GM12878 (cell line): ENCODE results near the gene MMP7. TPM values are rescaled to one million over a fixed set of nuclear protein-coding genes. Genes with fewer than 3 reads are reported as not detected.

Source experiments
- ATAC-seq: fragments of 200-7000 bp; cut with Tn5 transposase; 3 replicates; pipeline ENCODE4 v1.9.1; 2020; ENCODE audit warnings: mild to moderate bottlenecking, moderate library complexity
- BruUV-seq: library from RNA; stranded (reverse); fragments of 400-500 nt; replicated peaks from 2 replicates; lab custom pipeline; 2021; lab: Mats Ljungman, UMichigan
- CTCF ChIA-PET: fragments of 300-600 bp; sonication (Branson Sonifier 250); formaldehyde crosslinking; extraction: SDS; loops from one replicate; lab custom pipeline; 2021; ENCODE audit warnings: inconsistent platforms; lab: Yijun Ruan, JAX
- POLR2A ChIA-PET: fragments of 350-600 bp; formaldehyde crosslinking; extraction: SDS; loops from one replicate; lab custom pipeline; 2021; ENCODE audit warnings: inconsistent platforms; lab: Charles Lee
- RAD21 ChIA-PET: fragments of 300-600 bp; sonication (Branson Sonifier 250); formaldehyde crosslinking; loops from one replicate; lab custom pipeline; 2023; ENCODE audit warnings: antibody characterized with exemption; ENCODE audit not compliant: unreplicated experiment; lab: Charles Lee
- SMC1A ChIA-PET: fragments of 300-600 bp; sonication (Branson Sonifier 250); formaldehyde crosslinking; loops from one replicate; lab custom pipeline; 2023; ENCODE audit not compliant: unreplicated experiment, uncharacterized antibody; lab: Charles Lee
- DNase-seq: peaks from one replicate; pipeline ENCODE4 v3.0.0-alpha.2; 2011; ENCODE audit warnings: low read depth, low spot score
- FAIRE-seq: peaks from 3 replicates; lab custom pipeline; 2011; peaks lifted over from hg19 to GRCh38; lab: Jason Lieb, UNC
- H2AFZ ChIP-seq: 2 replicates; pipeline ENCODE4 v1.6.0; 2011; ENCODE audit warnings: low read depth, low read length, control low read depth; ENCODE audit not compliant: control insufficient read depth
- H3K27ac ChIP-seq: 2 replicates; pipeline ENCODE4 v1.5.1; 2011; ENCODE audit warnings: control low read depth; ENCODE audit not compliant: control insufficient read depth, insufficient read depth
- H3K27me3 ChIP-seq, 2 experiments: replicated peaks in 1 of 2; 2 replicates each; pipeline versions ENCODE4 v1.6.0 to v1.6.1; 2011; ENCODE audit warnings: low read length in 1 of 2; ENCODE audit not compliant: control insufficient read depth in 2 of 2, insufficient read depth in 2 of 2
- H3K36me3 ChIP-seq, 2 experiments: 2 replicates each; pipeline ENCODE4 v1.5.1; 2011; ENCODE audit warnings: low read length in 1 of 2; ENCODE audit not compliant: control insufficient read depth in 2 of 2, insufficient read depth in 2 of 2
- H3K4me1 ChIP-seq: 2 replicates; pipeline ENCODE4 v1.6.1; 2011; ENCODE audit warnings: mild to moderate bottlenecking, low read length, moderate library complexity, mixed read lengths; ENCODE audit not compliant: control insufficient read depth, insufficient read depth
- H3K4me2 ChIP-seq: 2 replicates; pipeline ENCODE4 v1.6.0; 2011; ENCODE audit warnings: control low read depth; ENCODE audit not compliant: control insufficient read depth, insufficient read depth
- H3K4me3 ChIP-seq: fragments of 200-600 bp; sonication (generic); 2 replicates; pipeline ENCODE4 v1.5.1; 2016
- H3K79me2 ChIP-seq: 2 replicates; pipeline ENCODE4 v1.6.0; 2011; ENCODE audit warnings: low read length; ENCODE audit not compliant: control insufficient read depth, insufficient read depth
- H3K9ac ChIP-seq: 2 replicates; pipeline ENCODE4 v1.8.0; 2011; ENCODE audit warnings: low read length, control low read depth, mixed read lengths; ENCODE audit not compliant: control insufficient read depth, insufficient read depth
- H3K9me3 ChIP-seq: replicated peaks from 3 replicates; pipeline ENCODE4 v1.5.1; 2011; ENCODE audit warnings: mild to moderate bottlenecking, low read length; ENCODE audit not compliant: control insufficient read depth, insufficient read depth
- H4K20me1 ChIP-seq: 2 replicates; pipeline ENCODE4 v1.6.0; 2011; ENCODE audit not compliant: control insufficient read depth, insufficient read depth
- CTCF ChIP-seq, 3 experiments: IDR thresholded peaks in 2 of 3; conservative IDR thresholded peaks in 1 of 3; 2 replicates each; pipeline ENCODE4 v1.5.1; 2011; ENCODE audit warnings: low read depth in 3 of 3, low read length in 3 of 3, mild to moderate bottlenecking in 3 of 3, control low read depth in 2 of 3, moderate library complexity in 2 of 3, inconsistent platforms in 1 of 3, mixed read lengths in 1 of 3; ENCODE audit not compliant: control insufficient read depth in 2 of 3, insufficient read depth in 1 of 3; ENCODE audit errors: extremely low read depth in 1 of 3
- NR2C2 ChIP-seq: IDR thresholded peaks from 2 replicates; pipeline ENCODE4 v1.6.1; 2011; ENCODE audit warnings: borderline replicate concordance, low read depth; ENCODE audit not compliant: control insufficient read depth, insufficient read length
- RAD21 ChIP-seq: IDR thresholded peaks from 2 replicates; pipeline ENCODE4 v1.6.1; 2011; ENCODE audit warnings: mild to moderate bottlenecking, low read depth, low read length, moderate library complexity; ENCODE audit not compliant: insufficient read depth
- SIN3A ChIP-seq: IDR thresholded peaks from 2 replicates; pipeline ENCODE4 v1.6.1; 2012; ENCODE audit warnings: low read depth, low read length, improper control_type of control experiment
- SMC3 ChIP-seq: IDR thresholded peaks from 2 replicates; pipeline ENCODE4 v1.6.1; 2011; ENCODE audit warnings: low read length, improper control_type of control experiment, borderline replicate concordance
- WGBS: methylation state at CpG from one replicate; pipeline ENCODE4 v1.1.6; 2016; ENCODE audit warnings: low lambda C conversion rate; ENCODE audit not compliant: insufficient replicate concordance, insufficient coverage; ENCODE audit errors: missing lambda C conversion rate; 5-methylcytosine and 5-hydroxymethylcytosine counted together
- in situ Hi-C: fragments of 300-500 bp; cut with MboI; formaldehyde crosslinking; loops from 9 replicates; pipeline ENCODE4 v1.14.3; 2018; ENCODE audit warnings: mixed read lengths
- intact Hi-C: fragments of 100-400 bp; cut with micrococcal nuclease; formaldehyde crosslinking; loops from one replicate; pipeline ENCODE4 v1.14.2; 2022; ENCODE audit not compliant: unreplicated experiment
- polyA plus RNA-seq, 11 experiments: library from polyadenylated mRNA; depleted of rRNA in 4 of 11; unstranded in 6 of 11; stranded (reverse) in 5 of 11; fragments of >200 nt; fragmentation: Nextera tagmentation in 4 of 11; fragmentation: Illumina TruSeq in 1 of 11; extraction: Ambion mirVana in 4 of 11; extraction: Trizol in 1 of 11; gene quantifications; 1 replicate in 1 of 11; 2 replicates in 10 of 11; pipeline versions ENCODE4 v1.2.1 to v1.2.3, GENCODE V29; 2011 to 2016; ENCODE audit warnings: inconsistent platforms in 2 of 11, missing spikeins in 2 of 11, low read depth in 1 of 11
- total RNA-seq, 4 experiments: library from RNA; depleted of rRNA in 3 of 4; stranded (reverse); fragments of >200 nt in 3 of 4; fragmentation: Illumina TruSeq in 1 of 4; extraction: Trizol in 1 of 4; gene quantifications; 2 replicates each; pipeline versions ENCODE4 v1.2.1 to v1.2.3, GENCODE V29; 2013 to 2021

Gene MMP7
- total and polyA plus RNA-seq, 10 of the 15 experiments (the other 5 are each of a cell fraction or from before 2014, with no cell fraction given): 0.63 to 18.0 (median 1.1) TPM

- Histone ChIP-seq H3K36me3 (no peaks in the 10 kb centered on the region), H2AFZ (no peak overlapping the region), H3K27ac (no peak overlapping the region), H3K4me2 (no peak overlapping the region), H3K79me2 (no peaks in the 10 kb centered on the region), H3K4me1 (peaks cover 15% of the 10 kb centered on the region), H4K20me1 (no peaks in the 10 kb centered on the region), H3K9me3 (no peaks in the 10 kb centered on the region), H3K4me3 (no peak overlapping the region), H3K27me3 (no peaks in the 10 kb centered on the region), H3K9ac (no peak overlapping the region)
- no peak for FAIRE-seq
- CTCF ChIA-PET: interaction anchor here (0.6 to 3.9 kb wide), 21 partner anchors 10 to 231 kb away, joined by 3 to 22 read pairs (median 4); no protein-coding TSS in a partner anchor
- SMC1A ChIA-PET: interaction anchor here (0.6 to 2.4 kb wide), 18 partner anchors 8 to 229 kb away, joined by 3 to 25 read pairs (median 4); no protein-coding TSS in a partner anchor
- POLR2A ChIA-PET: interaction anchor here (0.6 to 1.4 kb wide), 2 partner anchors 126 to 202 kb away, joined by 3 read pairs; no protein-coding TSS in a partner anchor
- peak; percentile 13 to 25 (median 24); a peak in 3 of 6 replicates for TF ChIP-seq CTCF (IDR thresholded peaks at IDR 0.05 in 2 of 3, conservative IDR thresholded peaks at IDR 0.05 in 1 of 3; ENCODE audit: control insufficient read depth in 2 of 3, extremely low read depth in 1 of 3, insufficient read depth in 1 of 3, low read depth in 3 of 3, low read length in 3 of 3)
- no peak for TF ChIP-seq SIN3A
- peak; percentile 41; the same call in 1 of the 2 replicates for TF ChIP-seq RAD21
- TF ChIP-seq NR2C2: no peak
- peak; percentile 18 for TF ChIP-seq SMC3
- no peak for DNase-seq
- no TSS peak for BruUV-seq
- intact Hi-C loops (no loop called here), in situ Hi-C loops (no loop called here)
- RAD21 ChIA-PET: interaction anchor here (0.6 to 2.2 kb wide), 13 partner anchors 13 to 230 kb away, joined by 3 to 16 read pairs (median 4); no protein-coding TSS in a partner anchor
- peak; percentile 46 for ATAC-seq
- WGBS: 73% methylated on average over 3 of the region's 3 CpGs
These were observed 12.1 kb downstream of the MMP7 start for GRCh38 chr11:102518296-102519094.
